ENCODE measurements around the gene FILIP1L.

DNA sequence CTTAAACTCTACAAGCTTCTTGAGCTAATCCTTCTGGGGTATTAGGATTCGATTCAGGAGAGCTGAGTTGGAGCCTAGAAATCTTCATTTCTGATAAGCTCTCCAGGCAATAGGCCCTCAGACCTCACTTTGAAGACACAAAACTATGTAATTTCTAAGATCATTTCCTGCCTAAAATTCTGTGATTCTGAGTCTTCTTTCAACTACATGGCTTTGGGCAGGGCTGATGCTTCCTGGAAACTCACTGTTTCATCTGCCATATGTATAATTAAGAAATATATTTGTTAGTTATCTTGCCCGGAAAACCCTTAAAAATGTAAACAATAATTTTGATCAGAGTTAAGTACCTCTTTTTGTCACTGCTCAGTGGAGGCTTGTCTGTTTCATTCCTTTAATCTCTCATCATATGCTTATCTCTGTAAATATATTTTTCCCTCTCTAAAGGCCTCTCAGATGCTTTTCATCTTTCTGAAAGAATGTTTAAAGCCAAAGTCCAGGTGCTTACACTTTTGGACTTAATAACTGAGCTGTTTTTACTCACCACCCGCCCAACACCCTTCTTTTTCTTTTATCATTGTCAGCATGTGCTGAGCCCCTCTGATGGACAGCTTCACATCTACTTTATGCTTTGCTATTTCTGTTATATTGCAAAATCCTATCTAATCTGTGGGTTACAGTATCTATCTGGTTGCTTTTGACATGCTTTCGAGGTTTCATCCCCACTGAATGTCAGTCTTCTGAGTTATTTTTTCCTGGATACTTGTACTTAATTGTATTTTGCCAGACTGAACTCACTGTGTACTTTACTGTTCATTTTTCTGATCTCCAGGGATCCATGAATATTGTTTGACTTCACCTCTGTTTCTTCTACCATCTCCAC is 38.2 kb downstream of the FILIP1L start:
- no peak for TF ChIP-seq CTCF (IDR thresholded peaks at IDR 0.05)
- TF ChIP-seq POLR2A (IDR thresholded peaks at IDR 0.05) = no peak
- TF ChIP-seq EP300 (IDR thresholded peaks at IDR 0.05) = no peak
- no peak for TF ChIP-seq POLR2AphosphoS5 (IDR thresholded peaks at IDR 0.05)

All from stomach (tissue), 4 donors.